BJ (cell line): Measurements from ENCODE around the gene NSD1. TPM values are rescaled to one million over a fixed set of nuclear protein-coding genes. Genes with fewer than 3 reads are reported as not detected.
A peak's percentile ranks its signal among the peaks of the same experiment; 100 is the strongest.

ENCODE experiments used
- CTCF ChIA-PET: fragments of 350-600 bp; formaldehyde crosslinking; extraction: SDS; loops from one replicate; lab custom pipeline; 2021; ENCODE audit warnings: antibody characterized with exemption, inconsistent platforms; lab: Yijun Ruan, JAX
- POLR2A ChIA-PET: fragments of 300-600 bp; sonication (Branson Sonifier 250); formaldehyde crosslinking; extraction: SDS; loops from one replicate; lab custom pipeline; 2021; ENCODE audit warnings: antibody characterized with exemption; lab: Charles Lee
- DNase-seq: peaks from one replicate; pipeline ENCODE4 v3.0.0-alpha.2; 2011; ENCODE audit warnings: low read depth
- H3K27me3 ChIP-seq: 2 replicates; pipeline ENCODE4 v1.6.0; 2011; ENCODE audit warnings: low read length; ENCODE audit not compliant: control insufficient read depth, insufficient read depth
- H3K36me3 ChIP-seq: 2 replicates; pipeline ENCODE4 v1.5.1; 2011; ENCODE audit warnings: low read length; ENCODE audit not compliant: control insufficient read depth, insufficient read depth
- H3K4me3 ChIP-seq: 2 replicates; pipeline ENCODE4 v1.5.1; 2011; ENCODE audit warnings: low read depth, mild to moderate bottlenecking, control low read depth, low read length
- polyA plus RNA-seq: library from polyadenylated mRNA; depleted of rRNA; stranded (reverse); fragments of >200 nt; gene quantifications from 2 replicates; pipeline ENCODE4 v1.2.3, GENCODE V29; 2011
- TF ChIP-seq, protein P1 (sequence below): IDR thresholded peaks from 2 replicates; pipeline ENCODE4 v1.5.1; 2011; ENCODE audit warnings: low read depth, mild to moderate bottlenecking, control low read depth, inconsistent platforms, low read length, moderate library complexity; ENCODE audit not compliant: insufficient read depth

The NSD1 gene
- polyA plus RNA-seq, 1 experiment: 15.8 TPM

DNA sequence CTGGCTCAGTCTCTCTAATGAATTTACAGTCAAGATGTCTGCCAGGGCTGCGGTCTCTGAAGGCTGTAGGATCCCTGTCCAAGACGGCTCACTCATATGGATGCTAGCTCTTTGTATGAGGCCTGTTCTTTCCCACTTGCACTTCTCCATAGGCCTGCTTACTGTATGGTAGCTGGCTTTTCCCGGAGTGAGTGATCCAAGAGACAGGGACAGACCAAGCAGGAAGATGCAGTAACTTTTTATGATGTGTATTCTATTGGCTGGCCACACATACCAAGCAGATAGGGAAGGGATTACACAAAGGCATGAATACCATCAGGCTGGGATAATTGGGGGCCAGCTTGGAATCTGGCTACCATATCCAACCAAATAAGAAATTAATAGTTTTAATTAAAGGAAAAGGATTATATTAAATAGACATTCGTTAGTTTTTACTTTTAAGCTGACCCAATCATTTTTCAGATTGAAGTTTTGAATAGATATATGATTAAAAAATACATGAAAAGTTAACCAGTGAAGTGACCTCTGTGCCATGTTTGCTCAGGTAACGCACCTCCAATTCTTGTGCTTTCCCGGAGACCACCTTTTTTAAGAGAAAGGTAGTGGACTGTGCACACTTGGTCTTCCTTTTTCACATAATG is 20.6 kb downstream of the NSD1 start:
- Histone ChIP-seq H3K36me3 (peaks cover 1% of the 10 kb centered on the region; the same call in 1 of the 2 replicates), H3K4me3 (no peak overlapping the region), H3K27me3 (no peaks in the 10 kb centered on the region)
- DNase-seq: peak; percentile 24
- TF ChIP-seq, protein P1, sequence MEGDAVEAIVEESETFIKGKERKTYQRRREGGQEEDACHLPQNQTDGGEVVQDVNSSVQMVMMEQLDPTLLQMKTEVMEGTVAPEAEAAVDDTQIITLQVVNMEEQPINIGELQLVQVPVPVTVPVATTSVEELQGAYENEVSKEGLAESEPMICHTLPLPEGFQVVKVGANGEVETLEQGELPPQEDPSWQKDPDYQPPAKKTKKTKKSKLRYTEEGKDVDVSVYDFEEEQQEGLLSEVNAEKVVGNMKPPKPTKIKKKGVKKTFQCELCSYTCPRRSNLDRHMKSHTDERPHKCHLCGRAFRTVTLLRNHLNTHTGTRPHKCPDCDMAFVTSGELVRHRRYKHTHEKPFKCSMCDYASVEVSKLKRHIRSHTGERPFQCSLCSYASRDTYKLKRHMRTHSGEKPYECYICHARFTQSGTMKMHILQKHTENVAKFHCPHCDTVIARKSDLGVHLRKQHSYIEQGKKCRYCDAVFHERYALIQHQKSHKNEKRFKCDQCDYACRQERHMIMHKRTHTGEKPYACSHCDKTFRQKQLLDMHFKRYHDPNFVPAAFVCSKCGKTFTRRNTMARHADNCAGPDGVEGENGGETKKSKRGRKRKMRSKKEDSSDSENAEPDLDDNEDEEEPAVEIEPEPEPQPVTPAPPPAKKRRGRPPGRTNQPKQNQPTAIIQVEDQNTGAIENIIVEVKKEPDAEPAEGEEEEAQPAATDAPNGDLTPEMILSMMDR: no peak
- ChIA-PET POLR2A (interaction anchor here (0.6 kb wide), 1 partner anchor 93 kb away, joined by 3 read pairs; no protein-coding TSS in a partner anchor), CTCF (interaction anchor here (0.7 to 1.0 kb wide), 2 partner anchors 19 to 142 kb away, joined by 3 read pairs; no protein-coding TSS in a partner anchor)

DNA sequence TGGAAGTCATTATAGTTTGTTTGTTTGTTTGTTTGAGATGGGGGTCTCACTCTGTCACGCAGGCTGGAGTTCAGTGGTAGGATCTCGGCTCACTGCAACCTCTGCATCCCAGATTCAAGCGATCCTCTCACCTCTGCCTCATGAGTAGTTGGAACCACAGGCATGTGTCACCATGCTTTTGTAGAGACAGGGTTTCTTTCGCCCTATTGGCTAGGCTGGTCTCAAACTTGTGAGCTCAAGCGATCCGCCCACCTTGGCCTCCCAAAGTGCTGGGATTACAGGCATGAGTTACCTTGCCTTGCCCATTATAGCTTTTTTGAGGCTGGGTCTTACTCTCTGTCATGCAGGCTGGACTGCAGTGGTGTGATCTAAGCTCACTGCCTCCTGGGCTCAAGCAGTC is 28.8 kb downstream of the NSD1 start:
- DNase-seq: no peak
- Histone ChIP-seq H3K4me3 (no peak overlapping the region), H3K27me3 (no peaks in the 10 kb centered on the region), H3K36me3 (0 out of 2 replicates have a peak, but pooled peaks cover 3% of the 10 kb centered on the region)
- CTCF ChIA-PET: interaction anchor here (0.9 kb wide), 1 partner anchor 18 kb away, joined by 3 read pairs; no protein-coding TSS in a partner anchor
- TF ChIP-seq, protein P1: no peak
- POLR2A ChIA-PET: no interaction called here

DNA sequence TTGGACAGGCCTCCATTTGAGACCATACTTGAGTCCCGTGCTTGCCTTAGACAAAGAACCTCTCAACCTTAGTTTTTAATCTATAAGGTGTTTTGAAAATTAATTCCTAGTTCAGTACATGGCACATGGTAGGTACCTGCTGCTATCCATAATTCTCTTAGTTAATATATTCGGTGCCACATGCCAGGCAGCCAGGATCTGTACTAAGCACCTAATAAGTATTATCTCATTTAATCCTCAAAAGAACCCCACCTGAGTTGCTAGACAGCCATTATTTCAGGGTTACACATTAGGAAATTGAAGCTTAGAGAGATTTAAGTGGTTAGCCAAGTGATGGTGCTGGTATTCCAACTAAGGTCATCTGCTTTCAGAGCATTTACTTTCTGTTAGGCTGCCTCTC is 29.9 kb downstream of the NSD1 start:
- CTCF ChIA-PET: no interaction called here
- 0 out of 2 replicates have a peak, but pooled peaks cover 3% of the 10 kb centered on the region for H3K36me3 ChIP-seq

DNA sequence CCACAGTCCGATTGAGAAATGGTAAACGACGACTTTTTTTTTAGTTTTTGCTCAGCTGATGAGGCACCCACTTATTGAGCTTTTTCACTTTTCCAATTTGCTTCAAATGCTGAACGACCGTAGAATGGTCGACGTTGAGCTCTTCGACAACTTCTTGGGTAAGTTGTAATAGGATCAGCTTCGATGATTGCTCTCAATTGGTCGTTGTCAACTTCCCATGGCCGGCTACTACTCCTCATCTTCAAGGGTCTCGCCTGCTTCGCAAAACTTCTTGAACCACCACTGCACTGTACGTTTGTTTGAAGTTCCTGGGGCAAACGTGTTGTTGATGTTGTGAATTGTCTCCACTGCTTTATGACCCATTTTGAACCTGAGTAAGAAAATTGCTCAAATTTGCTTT is 35.7 kb downstream of the NSD1 start:
- Histone ChIP-seq H3K4me3 (no peak overlapping the region), H3K27me3 (no peaks in the 10 kb centered on the region), H3K36me3 (peaks cover 1% of the 10 kb centered on the region; the same call in 1 of the 2 replicates)
- POLR2A ChIA-PET: no interaction called here
- CTCF ChIA-PET: no interaction called here
- no peak for DNase-seq
- TF ChIP-seq, protein P1: no peak

More for the DNA sequence above, 29.9 kb downstream of the NSD1 start:
- no peaks in the 10 kb centered on the region for H3K27me3 ChIP-seq
- TF ChIP-seq, protein P1: no peak
- DNase-seq: no peak
- POLR2A ChIA-PET: interaction anchor here (0.6 kb wide), 1 partner anchor 10 kb away, joined by 4 read pairs; no protein-coding TSS in a partner anchor
- no peak overlapping the region for H3K4me3 ChIP-seq

DNA sequence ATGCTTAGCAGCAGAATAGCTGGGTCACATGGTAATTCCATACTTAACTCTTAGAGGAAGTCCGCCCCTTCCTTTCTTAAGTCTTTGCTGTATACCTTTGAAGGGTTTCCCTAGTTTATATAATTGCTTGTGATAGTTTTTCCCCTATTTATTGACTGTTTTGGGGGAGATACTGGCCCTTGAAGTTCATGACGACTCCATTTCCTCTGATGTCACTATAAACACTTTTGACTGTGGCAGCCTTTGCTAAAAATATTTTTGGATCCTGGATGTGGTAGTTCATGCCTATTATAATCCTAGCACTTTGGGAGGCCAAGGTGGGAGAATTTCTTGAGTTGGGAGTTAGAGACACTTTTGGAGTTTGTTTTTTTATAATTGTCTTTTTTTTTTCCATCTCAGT is 38.4 kb downstream of the NSD1 start:
- Histone ChIP-seq H3K36me3 (peaks cover 1% of the 10 kb centered on the region; the same call in 1 of the 2 replicates), H3K27me3 (no peaks in the 10 kb centered on the region), H3K4me3 (no peak overlapping the region)
- TF ChIP-seq, protein P1: no peak
- CTCF ChIA-PET: no interaction called here
- POLR2A ChIA-PET: no interaction called here
- no peak for DNase-seq
